HEK293 (cell line): ENCODE data around the gene ZDHHC14.
A peak's percentile ranks its signal among the peaks of the same experiment; 100 is the strongest.

Experiments used
- CTCF ChIA-PET: fragments of 350-600 bp; formaldehyde crosslinking; extraction: SDS; loops from one replicate; lab custom pipeline; 2021; ENCODE audit warnings: antibody characterized with exemption; lab: Yijun Ruan, JAX
- POLR2A ChIA-PET: fragments of 300-600 bp; formaldehyde crosslinking; extraction: SDS; loops from one replicate; lab custom pipeline; 2020; ENCODE audit warnings: antibody characterized with exemption, inconsistent platforms; lab: Yijun Ruan, JAX
- H3K27ac ChIP-seq: fragments of 200-500 bp; sonication (Bioruptor generic); 2 replicates; pipeline ENCODE4 v1.5.1; 2014; ENCODE audit warnings: low read depth, low read length, control low read depth, inconsistent platforms; ENCODE audit errors: extremely low read depth
- H3K36me3 ChIP-seq, 2 experiments: fragments of 200-500 bp in 1 of 2; sonication (Bioruptor generic) in 1 of 2; 1 replicate in 1 of 2; 2 replicates in 1 of 2; pipeline ENCODE4 v1.5.1; 2014 to 2017; ENCODE audit warnings: inconsistent platforms in 2 of 2, low read length in 2 of 2; ENCODE audit not compliant: control insufficient read depth in 2 of 2, insufficient read depth in 1 of 2
- H3K4me1 ChIP-seq: fragments of 200-500 bp; sonication (Bioruptor generic); 2 replicates; pipeline ENCODE4 v1.5.1; 2014; ENCODE audit warnings: mild to moderate bottlenecking, low read length, inconsistent platforms; ENCODE audit not compliant: control insufficient read depth, insufficient read depth
- H3K4me3 ChIP-seq: 2 replicates; pipeline ENCODE4 v1.5.1; 2011; ENCODE audit warnings: low read depth, mild to moderate bottlenecking, control low read depth, low read length, moderate library complexity
- H3K9me3 ChIP-seq: fragments of 200-500 bp; sonication (Bioruptor generic); 2 replicates; pipeline ENCODE4 v1.5.1; 2014; ENCODE audit warnings: low read depth, low read length, inconsistent platforms; ENCODE audit not compliant: control insufficient read depth, insufficient read depth
- BCL11A ChIP-seq: fragments of 450-650 bp; formaldehyde crosslinking; IDR thresholded peaks from 2 replicates; pipeline ENCODE4 v1.5.1; 2016; ENCODE audit warnings: low read depth, missing biosample characterization, missing genetic modification characterization
- BCL11B ChIP-seq: fragments of 450-650 bp; formaldehyde crosslinking; IDR thresholded peaks from 2 replicates; pipeline ENCODE4 v1.5.1; 2016; ENCODE audit warnings: low read depth, missing biosample characterization, missing genetic modification characterization
- GLI4 ChIP-seq: fragments of 450-650 bp; formaldehyde crosslinking; IDR thresholded peaks from 2 replicates; pipeline ENCODE4 v1.5.1; 2016; ENCODE audit warnings: missing biosample characterization, missing genetic modification characterization
- REPIN1 ChIP-seq: fragments of 450-650 bp; formaldehyde crosslinking; IDR thresholded peaks from 2 replicates; pipeline ENCODE4 v1.5.1; 2017; ENCODE audit warnings: missing biosample characterization, missing genetic modification characterization, low read depth
- SALL2 ChIP-seq: fragments of 450-650 bp; formaldehyde crosslinking; IDR thresholded peaks from 2 replicates; pipeline ENCODE4 v1.5.0; 2017; ENCODE audit warnings: missing biosample characterization, mild to moderate bottlenecking, missing genetic modification characterization, borderline replicate concordance
- SETDB1 ChIP-seq: IDR thresholded peaks from one replicate; pipeline ENCODE4 v1.6.1; 2017; ENCODE audit warnings: mild to moderate bottlenecking, low read length, moderate library complexity, mixed read lengths; ENCODE audit not compliant: insufficient read length
- ZFP3 ChIP-seq: fragments of 450-650 bp; formaldehyde crosslinking; IDR thresholded peaks from 2 replicates; pipeline ENCODE4 v1.5.1; 2016; ENCODE audit warnings: low read depth, missing biosample characterization, missing genetic modification characterization
- ZNF138 ChIP-seq: fragments of 450-650 bp; formaldehyde crosslinking; IDR thresholded peaks from 2 replicates; pipeline ENCODE4 v1.5.1; 2016; ENCODE audit warnings: missing biosample characterization, missing genetic modification characterization, borderline replicate concordance
- ZNF19 ChIP-seq: fragments of 450-650 bp; formaldehyde crosslinking; IDR thresholded peaks from 2 replicates; pipeline ENCODE4; 2016; ENCODE audit warnings: missing biosample characterization, missing genetic modification characterization, low read depth
- ZNF211 ChIP-seq: fragments of 450-650 bp; formaldehyde crosslinking; IDR thresholded peaks from 2 replicates; pipeline ENCODE4 v1.5.1; 2016; ENCODE audit warnings: low read depth, missing biosample characterization, missing genetic modification characterization
- ZNF391 ChIP-seq: fragments of 450-650 bp; formaldehyde crosslinking; IDR thresholded peaks from 2 replicates; pipeline ENCODE4 v1.5.1; 2016; ENCODE audit warnings: low read depth, missing biosample characterization, missing genetic modification characterization, borderline replicate concordance
- ZNF404 ChIP-seq: fragments of 450-650 bp; formaldehyde crosslinking; IDR thresholded peaks from 2 replicates; pipeline ENCODE4 v1.5.1; 2017; ENCODE audit warnings: missing biosample characterization, missing genetic modification characterization
- ZNF510 ChIP-seq: fragments of 450-650 bp; formaldehyde crosslinking; IDR thresholded peaks from 2 replicates; pipeline ENCODE4 v1.5.1; 2018; ENCODE audit warnings: mild to moderate bottlenecking, missing genetic modification characterization, missing biosample characterization; ENCODE audit not compliant: insufficient replicate concordance
- ZNF548 ChIP-seq: fragments of 450-650 bp; formaldehyde crosslinking; IDR thresholded peaks from 2 replicates; pipeline ENCODE4 v1.5.1; 2016; ENCODE audit warnings: missing biosample characterization, missing genetic modification characterization
- ZNF558 ChIP-seq: fragments of 450-650 bp; formaldehyde crosslinking; IDR thresholded peaks from 2 replicates; pipeline ENCODE4 v1.5.1; 2016; ENCODE audit warnings: missing biosample characterization, missing genetic modification characterization
- ZNF623 ChIP-seq: fragments of 450-650 bp; formaldehyde crosslinking; IDR thresholded peaks from 2 replicates; pipeline ENCODE4 v1.5.1; 2016; ENCODE audit warnings: missing biosample characterization, missing genetic modification characterization
- ZNF624 ChIP-seq: fragments of 450-650 bp; formaldehyde crosslinking; IDR thresholded peaks from 2 replicates; pipeline ENCODE4 v1.5.1; 2017; ENCODE audit warnings: missing biosample characterization, missing genetic modification characterization
- ZNF654 ChIP-seq: fragments of 450-650 bp; formaldehyde crosslinking; IDR thresholded peaks from 2 replicates; pipeline ENCODE4 v1.5.1; 2016; ENCODE audit warnings: low read depth, missing biosample characterization, missing genetic modification characterization
- ZNF792 ChIP-seq: fragments of 450-650 bp; formaldehyde crosslinking; IDR thresholded peaks from 2 replicates; pipeline ENCODE4 v1.5.1; 2016; ENCODE audit warnings: missing biosample characterization, missing genetic modification characterization
- ZSCAN16 ChIP-seq: fragments of 450-650 bp; formaldehyde crosslinking; IDR thresholded peaks from 2 replicates; pipeline ENCODE4 v1.5.1; 2016; ENCODE audit warnings: missing biosample characterization, missing genetic modification characterization
- TF ChIP-seq, protein P1 (sequence below): fragments of 450-650 bp; IDR thresholded peaks from 2 replicates; pipeline ENCODE4 v1.5.1; 2018; ENCODE audit warnings: missing biosample characterization, mild to moderate bottlenecking, missing genetic modification characterization
- TF ChIP-seq, protein P2 (sequence below): fragments of 450-650 bp; formaldehyde crosslinking; IDR thresholded peaks from 2 replicates; pipeline ENCODE4 v1.5.1; 2016; ENCODE audit warnings: missing biosample characterization, missing genetic modification characterization

Gene ZDHHC14

DNA sequence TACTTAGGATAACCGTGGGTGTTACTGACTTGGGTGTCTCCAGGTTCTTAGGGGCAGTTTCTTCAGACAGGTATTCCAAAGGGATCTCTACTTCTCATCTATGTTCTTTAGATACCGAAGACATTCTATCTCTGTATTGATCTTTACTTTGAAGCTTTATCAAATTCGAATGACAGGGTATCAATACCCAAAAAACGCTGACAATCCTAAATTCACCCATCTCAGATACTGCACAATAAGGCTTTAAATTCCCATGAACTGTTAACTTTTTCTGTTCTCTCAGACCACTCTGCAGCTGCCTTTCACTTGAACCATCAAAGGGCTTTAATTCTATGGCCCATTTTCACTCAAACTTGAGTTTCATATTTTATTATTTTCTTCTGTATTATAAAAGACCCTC is 72.1 kb downstream of the ZDHHC14 start (continued):
- TF ChIP-seq SALL2 (tag by site-specific recombination) (no peak), ZFP3 (no peak), REPIN1 (tag by site-specific recombination) (no peak), ZNF548 (tag by site-specific recombination) (no peak), ZNF391 (tag by site-specific recombination) (no peak)
- TF ChIP-seq, protein P1, sequence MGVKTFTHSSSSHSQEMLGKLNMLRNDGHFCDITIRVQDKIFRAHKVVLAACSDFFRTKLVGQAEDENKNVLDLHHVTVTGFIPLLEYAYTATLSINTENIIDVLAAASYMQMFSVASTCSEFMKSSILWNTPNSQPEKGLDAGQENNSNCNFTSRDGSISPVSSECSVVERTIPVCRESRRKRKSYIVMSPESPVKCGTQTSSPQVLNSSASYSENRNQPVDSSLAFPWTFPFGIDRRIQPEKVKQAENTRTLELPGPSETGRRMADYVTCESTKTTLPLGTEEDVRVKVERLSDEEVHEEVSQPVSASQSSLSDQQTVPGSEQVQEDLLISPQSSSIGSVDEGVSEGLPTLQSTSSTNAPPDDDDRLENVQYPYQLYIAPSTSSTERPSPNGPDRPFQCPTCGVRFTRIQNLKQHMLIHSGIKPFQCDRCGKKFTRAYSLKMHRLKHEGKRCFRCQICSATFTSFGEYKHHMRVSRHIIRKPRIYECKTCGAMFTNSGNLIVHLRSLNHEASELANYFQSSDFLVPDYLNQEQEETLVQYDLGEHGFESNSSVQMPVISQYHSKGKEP (tag by site-specific recombination), result no peak

DNA sequence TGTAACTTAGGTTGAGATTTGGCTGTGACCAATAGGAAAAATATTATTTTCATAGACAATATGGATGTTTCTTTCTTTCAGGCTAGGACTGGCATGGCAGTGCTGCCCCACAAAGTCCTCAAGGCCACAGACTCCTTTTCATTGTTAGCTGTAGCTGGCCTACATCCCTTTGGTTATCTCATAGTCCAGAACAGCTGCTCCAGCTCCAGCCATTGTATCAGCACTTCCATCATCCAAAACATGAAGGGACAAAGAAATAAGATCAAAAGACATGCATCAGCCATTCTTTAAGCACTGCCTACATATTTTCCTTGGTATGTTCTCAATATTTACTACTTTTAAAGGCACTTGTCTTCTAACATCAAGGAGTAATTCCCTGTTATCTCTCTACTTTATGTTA is 73.0 kb downstream of the ZDHHC14 start:
- POLR2A ChIA-PET, result no interaction called here
- Histone ChIP-seq H3K27ac (no peak overlapping the region), H3K36me3 (no peaks in the 10 kb centered on the region), H3K4me3 (no peak overlapping the region), H3K4me1 (peaks cover 16% of the 10 kb centered on the region), H3K9me3 (no peaks in the 10 kb centered on the region)
- CTCF ChIA-PET, result no interaction called here
- TF ChIP-seq ZNF623 (tag by site-specific recombination), result no peak
- no peak for TF ChIP-seq ZNF211
- peak; percentile 67 for TF ChIP-seq SETDB1
- TF ChIP-seq GLI4, result no peak

DNA sequence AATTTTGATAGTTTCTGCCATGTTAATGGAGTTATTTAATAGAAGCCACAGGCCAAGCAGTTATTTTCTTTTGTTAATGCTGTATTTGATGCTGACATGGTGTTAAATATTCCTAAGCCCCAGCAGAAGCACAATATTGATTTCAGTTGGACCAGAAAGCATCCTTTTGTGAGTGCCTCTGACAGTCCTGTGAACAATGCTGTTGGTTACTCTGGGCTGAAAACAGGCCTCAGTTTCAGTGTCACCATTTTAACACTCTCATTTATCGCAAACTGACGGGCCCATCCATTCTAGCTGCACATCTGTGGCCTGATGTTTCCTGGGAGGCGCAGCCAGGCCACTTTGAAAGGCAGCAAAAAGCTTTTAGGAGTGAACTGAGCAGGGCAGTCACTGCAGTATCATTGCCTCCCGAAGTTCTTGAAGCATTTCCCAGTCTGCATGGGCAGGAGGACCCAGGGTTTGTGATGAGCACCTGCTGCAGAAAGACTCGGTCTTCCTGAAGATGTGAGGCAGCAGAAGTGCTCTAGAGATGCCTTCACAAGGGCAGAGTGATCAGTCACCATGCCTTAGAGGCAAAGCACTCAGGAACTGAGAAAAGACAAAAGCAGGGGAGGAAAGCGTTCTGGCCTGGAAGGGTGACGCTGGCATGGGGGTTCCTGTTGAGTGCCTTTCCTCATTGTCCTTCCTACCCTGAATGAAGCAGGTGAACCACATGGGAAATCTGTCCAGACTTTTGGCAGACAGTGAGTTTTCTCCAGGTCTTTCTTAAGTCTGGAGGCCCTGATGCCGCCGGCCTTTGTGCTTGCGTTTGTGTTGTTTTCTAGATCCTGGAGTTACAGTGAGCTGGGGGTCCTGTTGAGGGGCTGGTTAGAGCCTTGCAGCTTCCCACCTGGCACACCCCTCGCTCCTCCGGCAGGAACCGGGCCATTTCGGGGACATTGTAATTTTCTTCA is 74.0 kb downstream of the ZDHHC14 start:
- ChIA-PET POLR2A (no interaction called here), CTCF (interaction anchor here (0.7 kb wide), 1 partner anchor 68 kb away, joined by 3 read pairs; no protein-coding TSS in a partner anchor)
- Histone ChIP-seq H3K27ac (no peak overlapping the region), H3K36me3 (no peaks in the 10 kb centered on the region), H3K4me1 (peaks cover 14% of the 10 kb centered on the region), H3K4me3 (no peak overlapping the region), H3K9me3 (no peaks in the 10 kb centered on the region)
- TF ChIP-seq ZNF624, result no peak
- TF ChIP-seq ZNF19 (tag by site-specific recombination), result no peak
- no peak for TF ChIP-seq ZSCAN16 (tag by site-specific recombination)

DNA sequence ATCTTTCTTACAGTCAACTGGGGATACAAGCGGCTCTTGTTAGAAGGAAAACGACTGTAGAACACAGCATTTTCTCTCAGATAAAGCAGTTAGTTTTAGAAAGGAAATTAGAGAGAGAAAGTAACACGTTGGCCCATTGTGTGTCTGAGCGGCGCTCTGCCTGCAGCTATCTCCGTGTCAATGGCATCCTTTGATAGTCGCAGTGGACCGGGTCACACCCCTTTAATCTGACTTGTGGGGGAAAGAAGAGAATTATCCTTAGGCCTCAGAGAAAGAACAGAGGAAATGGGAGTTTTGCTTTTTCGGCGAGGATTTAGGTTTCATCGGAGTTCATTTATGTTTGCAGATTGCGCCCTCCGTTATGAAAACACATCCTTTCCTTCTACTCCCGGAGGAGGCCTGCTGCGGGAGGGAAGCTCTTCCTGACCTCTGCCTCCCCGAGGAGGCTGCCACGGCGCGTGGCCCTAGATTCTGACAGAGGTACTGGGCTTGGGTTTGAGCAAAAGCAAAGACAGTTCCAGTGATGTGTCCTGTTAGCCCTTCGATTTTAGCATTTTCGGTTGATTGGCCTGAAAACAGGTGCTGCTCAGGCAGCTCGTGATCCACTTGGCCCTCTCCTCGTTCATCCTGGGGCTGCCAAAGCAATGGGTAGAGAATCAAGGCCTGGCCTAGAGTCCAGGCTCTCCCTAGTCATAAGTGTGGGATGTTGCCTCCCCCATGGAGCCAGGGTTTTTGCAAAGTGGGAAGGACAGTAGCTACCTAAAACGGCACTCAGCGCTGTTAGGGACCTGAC is 74.9 kb downstream of the ZDHHC14 start:
- POLR2A ChIA-PET, result no interaction called here
- CTCF ChIA-PET, result interaction anchor here (0.7 kb wide), 1 partner anchor 69 kb away, joined by 3 read pairs; no protein-coding TSS in a partner anchor
- Histone ChIP-seq H3K36me3 (no peaks in the 10 kb centered on the region), H3K4me1 (peaks cover 8% of the 10 kb centered on the region), H3K27ac (no peak overlapping the region), H3K4me3 (no peak overlapping the region), H3K9me3 (no peaks in the 10 kb centered on the region)
- TF ChIP-seq BCL11A (tag by site-specific recombination), result no peak
- TF ChIP-seq ZNF404 (tag by site-specific recombination), result no peak
- TF ChIP-seq ZNF138 (tag by site-specific recombination), result no peak
- TF ChIP-seq, protein P2, sequence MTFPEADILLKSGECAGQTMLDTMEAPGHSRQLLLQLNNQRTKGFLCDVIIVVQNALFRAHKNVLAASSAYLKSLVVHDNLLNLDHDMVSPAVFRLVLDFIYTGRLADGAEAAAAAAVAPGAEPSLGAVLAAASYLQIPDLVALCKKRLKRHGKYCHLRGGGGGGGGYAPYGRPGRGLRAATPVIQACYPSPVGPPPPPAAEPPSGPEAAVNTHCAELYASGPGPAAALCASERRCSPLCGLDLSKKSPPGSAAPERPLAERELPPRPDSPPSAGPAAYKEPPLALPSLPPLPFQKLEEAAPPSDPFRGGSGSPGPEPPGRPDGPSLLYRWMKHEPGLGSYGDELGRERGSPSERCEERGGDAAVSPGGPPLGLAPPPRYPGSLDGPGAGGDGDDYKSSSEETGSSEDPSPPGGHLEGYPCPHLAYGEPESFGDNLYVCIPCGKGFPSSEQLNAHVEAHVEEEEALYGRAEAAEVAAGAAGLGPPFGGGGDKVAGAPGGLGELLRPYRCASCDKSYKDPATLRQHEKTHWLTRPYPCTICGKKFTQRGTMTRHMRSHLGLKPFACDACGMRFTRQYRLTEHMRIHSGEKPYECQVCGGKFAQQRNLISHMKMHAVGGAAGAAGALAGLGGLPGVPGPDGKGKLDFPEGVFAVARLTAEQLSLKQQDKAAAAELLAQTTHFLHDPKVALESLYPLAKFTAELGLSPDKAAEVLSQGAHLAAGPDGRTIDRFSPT, result no peak
- TF ChIP-seq ZNF792 (tag by site-specific recombination), result no peak
- no peak for TF ChIP-seq BCL11B
- no peak for TF ChIP-seq GLI4
- no peak for TF ChIP-seq ZNF510 (tag by site-specific recombination)
- no peak for TF ChIP-seq ZNF558 (tag by site-specific recombination)
- TF ChIP-seq ZNF654 (tag by site-specific recombination), result no peak
